KG1 (cell line): Measurements from ENCODE around the gene HMG20B.

ENCODE experiments used
- DNase-seq: peaks from one replicate; lab custom pipeline; 2025; lab: John Stamatoyannopoulos, UW

HMG20B gene

DNA sequence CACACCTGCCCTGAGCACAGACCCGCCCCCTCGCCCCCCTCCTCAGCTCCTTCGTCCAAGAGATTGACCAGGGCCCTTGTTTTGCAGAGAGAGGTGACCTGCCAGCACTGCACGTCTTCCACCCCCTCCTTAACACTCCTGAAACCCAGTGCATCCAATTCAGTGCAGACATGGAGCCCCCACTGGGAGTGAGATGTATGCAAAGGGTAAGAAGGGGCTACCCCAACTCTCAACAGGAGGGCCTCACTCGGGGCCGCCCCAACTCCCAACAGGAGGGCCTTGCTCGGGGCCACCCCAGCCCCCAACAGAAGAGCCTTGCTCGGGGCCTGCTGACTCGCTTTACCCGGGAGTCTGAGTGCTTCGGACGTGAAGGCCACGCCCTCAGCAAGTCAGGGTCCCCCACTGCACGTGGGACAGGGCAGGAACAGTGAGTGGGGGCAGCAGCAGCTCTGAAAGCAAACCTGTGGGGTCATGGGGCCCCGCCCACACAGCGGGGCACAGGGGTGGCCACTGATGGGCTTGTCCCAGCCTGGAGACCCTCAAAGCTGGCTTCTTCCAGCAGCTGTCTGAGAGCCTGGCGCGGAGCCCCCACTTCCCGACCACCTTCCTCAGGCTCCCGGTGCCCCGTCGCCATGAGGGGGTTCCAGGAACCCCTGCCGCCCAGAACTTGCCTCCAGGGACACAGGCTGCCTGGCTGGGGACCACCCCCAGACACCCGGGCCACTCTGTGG is 48.2 kb downstream of the HMG20B start:
- no peak for DNase-seq

DNA sequence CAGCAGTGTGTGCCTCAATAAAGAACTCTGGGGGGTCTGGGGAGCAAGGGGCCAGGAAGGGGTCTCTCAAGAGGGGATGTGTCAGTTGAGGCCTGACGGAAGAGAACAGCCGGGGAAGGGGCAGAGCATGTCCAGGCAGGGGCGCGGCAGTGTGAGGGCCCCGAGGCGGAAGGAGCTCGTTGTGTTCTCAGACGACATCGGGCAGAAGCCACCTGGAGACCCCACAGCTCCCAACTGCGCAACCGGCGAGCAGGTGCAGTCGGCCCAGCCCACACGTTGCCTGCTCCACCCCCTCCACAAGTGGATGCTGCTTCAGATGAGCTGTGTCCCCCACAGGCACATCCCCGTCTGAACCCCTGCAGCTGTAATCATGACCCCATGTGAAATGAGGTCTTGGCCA is 48.9 kb downstream of the HMG20B start:
- DNase-seq: no peak

DNA sequence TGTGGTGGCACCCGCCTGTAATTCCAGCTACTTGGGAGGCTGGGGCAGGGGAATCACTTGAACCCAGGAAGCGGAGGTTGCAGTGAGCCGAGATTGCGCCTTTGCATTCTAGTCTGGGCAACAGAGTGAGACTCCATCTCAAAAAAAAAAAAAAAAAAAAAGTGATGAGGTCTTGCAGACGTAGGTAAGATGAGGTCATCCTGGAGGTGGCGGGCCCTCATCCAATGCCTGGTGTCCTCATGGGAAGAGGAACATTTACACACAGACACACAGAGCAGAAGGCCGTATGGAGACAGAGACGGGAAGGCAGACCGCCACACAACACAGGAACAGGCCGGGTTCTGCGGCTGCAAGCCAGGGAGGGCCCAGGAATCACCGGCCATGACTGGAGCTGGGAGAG is 49.5 kb downstream of the HMG20B start:
- DNase-seq: no peak

DNA sequence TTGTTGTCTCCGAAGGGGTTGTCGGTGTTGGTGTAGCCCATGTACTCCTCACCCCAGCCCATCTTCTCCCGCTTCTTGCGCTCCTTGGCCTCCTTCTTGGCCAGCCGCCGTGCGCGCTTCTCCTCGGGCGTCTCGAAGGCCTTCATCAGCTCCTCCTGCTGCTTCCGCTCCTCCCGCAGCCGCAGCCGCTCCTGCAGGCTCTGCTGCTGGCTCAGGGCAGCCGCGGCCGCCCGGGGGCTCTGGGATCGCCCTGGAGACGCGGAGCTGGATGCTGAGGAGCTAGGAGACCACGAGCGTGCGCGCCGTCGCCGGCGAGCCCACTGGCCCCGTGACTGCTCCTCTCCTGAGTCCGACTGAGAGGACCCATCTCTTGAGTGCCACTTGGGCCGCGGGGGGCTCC is 51.0 kb downstream of the HMG20B start:
- no peak for DNase-seq

DNA sequence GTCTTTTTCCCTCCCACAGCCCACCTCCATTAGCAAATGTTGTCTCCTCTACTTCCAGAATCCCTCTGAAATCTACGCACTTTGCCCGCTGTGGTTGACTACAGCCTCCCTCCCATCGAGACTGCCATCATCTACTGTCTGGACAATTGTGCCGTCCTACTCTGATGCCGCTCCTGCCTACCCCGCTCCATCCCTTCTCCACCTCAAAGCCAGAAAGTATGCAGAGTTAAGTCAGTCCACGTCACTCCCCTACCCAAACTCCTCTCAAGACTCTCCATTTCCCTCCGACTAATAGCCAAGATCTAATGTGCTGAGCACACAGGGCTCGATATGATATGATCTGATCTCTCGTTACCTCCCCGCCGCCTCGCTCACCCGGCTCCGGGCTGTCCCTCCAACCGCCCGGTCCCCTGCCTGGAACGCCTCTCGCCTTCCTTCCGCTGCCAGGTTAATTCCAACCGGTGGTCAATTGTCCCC is 53.3 kb downstream of the HMG20B start:
- DNase-seq: no peak

DNA sequence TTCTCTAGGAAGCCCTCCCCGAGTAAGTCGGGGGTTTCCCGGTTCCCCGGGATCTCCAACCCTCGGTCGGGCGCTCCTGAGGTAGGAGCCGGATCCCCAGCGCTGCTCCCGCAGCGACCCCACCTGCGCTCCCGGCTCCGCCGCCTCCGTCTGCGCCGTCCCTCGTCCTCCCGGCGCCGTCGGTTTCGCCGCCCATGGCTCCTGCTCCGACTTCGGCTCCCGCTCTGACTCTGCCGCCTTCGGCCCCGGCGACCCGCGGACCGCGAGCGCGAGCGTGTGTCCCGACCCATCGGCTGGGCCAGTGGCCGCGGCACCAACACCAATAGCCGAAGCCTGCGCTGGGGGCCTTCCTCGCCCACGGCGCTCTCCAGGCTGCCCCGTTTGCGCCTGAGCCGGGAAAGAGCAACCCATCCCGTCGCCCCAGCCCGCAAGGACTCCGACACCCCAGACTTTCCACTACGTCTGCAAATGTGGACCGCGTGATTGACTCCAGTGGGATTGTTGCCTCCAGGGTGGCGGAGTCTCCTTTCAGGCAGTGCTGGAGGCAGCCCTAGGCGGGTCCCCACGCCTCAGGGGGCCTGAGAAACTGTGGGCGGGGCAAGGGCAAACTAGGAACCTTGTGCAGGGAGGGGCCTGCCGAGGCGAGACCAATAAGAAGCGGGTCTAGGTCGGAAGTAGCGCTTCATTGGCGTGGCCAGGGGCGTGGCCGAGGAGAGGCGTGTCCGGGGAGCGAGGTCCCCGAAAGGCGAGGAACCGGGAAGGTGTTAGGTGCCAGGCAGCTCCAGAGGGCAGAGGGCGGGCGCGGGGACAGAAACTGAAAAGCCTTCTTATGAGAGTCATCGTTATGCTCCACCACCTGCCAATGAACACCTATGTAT is 54.0 kb downstream of the HMG20B start, which contains the start of gene CACTIN:
Gene CACTIN, minus strand, starts transcription at position 318 of the 878 bp plus-strand sequence. Its CDS starts 28 bp downstream, at position 290.
- DNase-seq: peak; percentile 98

DNA sequence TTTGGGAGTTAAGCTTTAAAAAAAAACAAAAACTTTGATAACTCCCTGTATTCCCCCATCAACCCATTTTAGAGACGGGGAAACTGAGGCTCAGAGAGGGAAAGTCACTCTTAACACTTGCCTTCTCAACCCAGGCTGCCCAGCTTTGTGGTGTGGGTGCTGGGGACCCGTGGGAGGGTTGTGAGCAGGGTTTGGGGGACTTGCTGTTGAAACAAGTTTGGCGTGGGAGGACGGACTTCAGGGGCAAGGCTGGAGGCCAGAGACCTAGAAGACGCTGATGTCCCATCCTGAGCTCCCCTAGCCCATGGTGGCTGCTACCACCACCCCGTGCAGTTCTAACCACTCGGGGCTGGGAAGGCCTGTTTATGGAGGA is 54.6 kb downstream of the HMG20B start:
- no peak for DNase-seq
